ENCODE measurements around the gene HRH1.

GRCh38 chr3:11198070-11198469, 43.8 kb downstream of the HRH1 start:
- no peak for TF ChIP-seq POLR2A (IDR thresholded peaks at IDR 0.05)
- no peak for TF ChIP-seq CTCF (IDR thresholded peaks at IDR 0.05)
- TF ChIP-seq POLR2AphosphoS5 (IDR thresholded peaks at IDR 0.05), result no peak

Measured in prostate gland (tissue), 2 donors.